GM12874 (cell line): ENCODE measurements around the gene BTNL9.

Experiments
- TF ChIP-seq, protein P1 (sequence below): IDR thresholded peaks from 2 replicates; pipeline ENCODE4 v1.5.1; 2011; ENCODE audit warnings: low read depth, mild to moderate bottlenecking, control low read depth, low read length, moderate library complexity; ENCODE audit not compliant: insufficient read depth

The BTNL9 gene

DNA sequence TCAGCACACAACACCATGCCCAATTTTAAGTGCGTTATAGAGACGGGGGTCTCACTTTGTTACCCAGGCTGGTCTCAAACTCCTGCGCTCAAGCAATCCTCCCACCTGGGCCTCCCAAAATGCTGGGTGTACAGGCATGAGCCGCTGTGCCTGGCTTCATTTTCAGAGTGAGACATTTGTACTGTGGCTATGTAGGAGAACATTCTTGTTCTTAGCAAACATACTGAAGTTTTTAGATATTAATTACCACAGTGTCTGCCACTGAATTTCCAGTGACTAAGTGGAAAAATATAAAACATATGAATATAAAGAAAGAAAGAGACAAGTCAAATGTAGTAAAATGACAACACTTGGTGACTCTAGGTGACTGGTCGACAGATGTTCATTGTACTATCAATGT, 20.9 kb downstream of the BTNL9 start:
- TF ChIP-seq, protein P1, sequence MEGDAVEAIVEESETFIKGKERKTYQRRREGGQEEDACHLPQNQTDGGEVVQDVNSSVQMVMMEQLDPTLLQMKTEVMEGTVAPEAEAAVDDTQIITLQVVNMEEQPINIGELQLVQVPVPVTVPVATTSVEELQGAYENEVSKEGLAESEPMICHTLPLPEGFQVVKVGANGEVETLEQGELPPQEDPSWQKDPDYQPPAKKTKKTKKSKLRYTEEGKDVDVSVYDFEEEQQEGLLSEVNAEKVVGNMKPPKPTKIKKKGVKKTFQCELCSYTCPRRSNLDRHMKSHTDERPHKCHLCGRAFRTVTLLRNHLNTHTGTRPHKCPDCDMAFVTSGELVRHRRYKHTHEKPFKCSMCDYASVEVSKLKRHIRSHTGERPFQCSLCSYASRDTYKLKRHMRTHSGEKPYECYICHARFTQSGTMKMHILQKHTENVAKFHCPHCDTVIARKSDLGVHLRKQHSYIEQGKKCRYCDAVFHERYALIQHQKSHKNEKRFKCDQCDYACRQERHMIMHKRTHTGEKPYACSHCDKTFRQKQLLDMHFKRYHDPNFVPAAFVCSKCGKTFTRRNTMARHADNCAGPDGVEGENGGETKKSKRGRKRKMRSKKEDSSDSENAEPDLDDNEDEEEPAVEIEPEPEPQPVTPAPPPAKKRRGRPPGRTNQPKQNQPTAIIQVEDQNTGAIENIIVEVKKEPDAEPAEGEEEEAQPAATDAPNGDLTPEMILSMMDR = no peak

DNA sequence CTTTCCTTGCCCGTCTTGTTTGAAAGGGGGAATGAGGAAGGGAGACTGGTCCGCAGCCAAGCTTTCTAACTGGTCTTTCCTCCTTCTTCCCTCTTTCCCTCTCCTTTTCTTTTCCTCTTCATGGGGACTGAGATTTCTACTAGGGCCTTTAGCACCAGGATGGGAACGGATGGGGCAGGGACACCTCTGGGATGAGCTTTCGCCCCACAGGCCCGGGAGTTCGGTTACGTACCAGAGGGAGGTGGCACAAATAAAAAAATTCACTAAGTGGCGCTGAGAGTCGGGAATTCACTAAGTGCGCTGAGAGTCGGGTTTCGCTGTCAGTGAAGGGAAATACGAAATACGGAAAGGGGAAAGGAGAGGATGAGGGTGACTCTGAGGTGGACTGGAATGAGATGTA, 21.6 kb downstream of the BTNL9 start:
- TF ChIP-seq, protein P1 = no peak

DNA sequence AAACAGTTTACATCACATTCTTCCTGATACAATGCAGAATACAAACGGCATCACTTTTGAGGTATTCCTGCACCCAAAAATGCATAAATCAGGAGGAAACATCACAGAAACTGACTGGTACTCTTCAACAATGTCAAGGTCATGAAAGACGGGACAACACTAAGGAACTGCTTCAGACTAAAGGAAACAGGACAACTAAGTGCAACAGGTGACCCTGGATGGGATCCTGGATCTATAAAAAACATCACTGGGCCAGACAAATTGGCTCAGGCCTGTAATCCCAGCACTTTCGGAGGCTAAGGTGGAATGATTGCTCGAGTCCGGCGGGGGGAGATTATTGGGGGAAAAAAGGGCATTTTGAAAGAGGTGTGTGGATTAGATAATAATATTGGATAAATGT, 22.6 kb downstream of the BTNL9 start:
- TF ChIP-seq, protein P1 = no peak

DNA sequence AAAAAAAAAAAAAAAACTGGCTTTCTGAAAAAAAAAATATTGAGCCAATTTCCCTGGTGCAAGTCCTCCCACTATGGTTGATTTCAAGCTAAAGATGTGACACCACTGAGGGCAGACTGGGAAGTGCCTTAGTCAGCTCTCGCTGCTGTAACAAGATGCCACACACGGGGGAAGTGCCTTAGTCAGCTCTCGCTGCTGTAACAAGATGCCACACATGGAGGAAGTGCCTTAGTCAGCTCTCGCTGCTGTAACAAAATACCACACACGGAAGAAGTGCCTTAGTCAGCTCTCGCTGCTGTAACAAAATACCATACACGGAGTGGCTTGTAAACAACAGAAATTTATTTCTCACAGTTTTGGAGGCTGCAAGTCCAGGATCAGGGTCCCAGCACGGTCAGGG, 23.4 kb downstream of the BTNL9 start:
- TF ChIP-seq, protein P1 = no peak

DNA sequence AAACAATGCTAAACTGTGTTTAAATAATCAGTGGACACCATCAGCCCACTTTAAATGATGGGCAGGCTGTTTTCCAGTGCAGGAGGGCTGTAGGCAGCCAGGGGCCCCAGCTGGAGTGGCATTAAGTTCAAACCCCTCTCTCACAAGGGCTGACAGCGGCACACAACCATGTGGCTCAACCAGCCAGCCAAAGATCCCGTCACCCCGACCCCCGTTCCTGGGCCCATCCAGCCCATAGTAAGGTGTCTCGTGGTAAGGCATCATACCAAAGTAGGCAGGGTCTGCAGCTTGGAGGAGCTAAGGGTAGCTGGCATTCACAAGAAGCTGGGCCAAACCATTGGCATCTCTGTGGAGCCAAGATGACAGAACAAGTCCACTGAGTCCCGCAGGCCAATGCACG, 24.9 kb downstream of the BTNL9 start:
- TF ChIP-seq, protein P1 = no peak

DNA sequence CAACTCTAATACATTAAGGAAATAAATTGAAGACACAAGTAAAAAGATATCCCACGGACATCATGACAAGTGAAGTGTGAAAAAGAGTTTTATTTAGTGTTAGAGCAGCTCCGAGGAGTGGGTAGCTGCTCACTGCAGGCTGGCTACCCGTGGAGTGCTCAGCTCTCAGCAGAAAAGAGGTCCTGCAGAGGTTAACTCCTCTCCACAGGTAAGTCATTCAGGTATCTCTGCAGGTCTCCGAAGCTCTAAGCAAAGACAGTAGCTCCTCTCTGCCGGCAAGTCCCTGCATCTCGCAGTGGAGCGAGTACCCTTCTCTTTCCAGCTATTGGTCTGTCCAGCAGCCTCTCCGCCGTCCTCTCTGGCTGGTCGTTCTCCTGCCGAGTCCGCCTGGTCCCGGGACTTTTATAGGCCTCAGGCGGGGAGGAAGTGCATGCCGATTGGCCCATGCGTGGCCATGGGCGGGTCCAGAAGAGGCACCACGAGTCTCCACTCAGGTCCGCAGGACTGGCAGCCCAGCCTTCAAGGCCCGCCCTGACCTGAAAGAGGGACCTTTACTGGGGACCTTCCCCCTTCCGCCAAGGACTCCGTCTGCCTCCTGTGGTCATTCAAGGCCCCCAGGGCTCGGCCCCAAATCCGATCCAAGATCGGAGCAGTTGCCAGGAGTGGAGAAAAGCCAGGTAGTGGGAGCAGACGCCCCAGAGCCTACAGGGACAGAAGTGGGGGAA, 29.9 kb downstream of the BTNL9 start:
- TF ChIP-seq, protein P1 = no peak

DNA sequence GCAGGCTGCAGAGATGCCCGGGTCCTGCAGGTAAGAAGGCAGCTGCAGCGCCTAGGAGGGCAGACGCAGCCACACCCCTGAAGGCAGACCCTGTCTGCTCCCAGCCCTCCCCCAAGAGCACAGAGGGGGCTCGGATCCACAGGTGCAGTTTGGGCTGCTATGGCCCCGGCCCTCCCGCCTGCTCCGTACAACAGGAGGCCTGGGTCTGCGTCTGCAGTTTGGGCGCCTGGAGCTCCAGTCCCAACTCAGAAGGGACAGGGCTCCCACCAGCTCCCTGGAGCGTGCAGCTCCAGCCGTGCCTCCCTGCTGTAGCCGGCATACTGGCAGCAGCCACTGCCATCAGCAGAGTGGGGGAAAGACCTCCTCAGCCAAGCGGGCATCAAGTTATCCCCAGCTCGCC, 30.5 kb downstream of the BTNL9 start:
- TF ChIP-seq, protein P1 = no peak
